Right atrium auricular region (tissue), 2 donors: ENCODE results near the gene TMEM190. TPM values are rescaled to one million over a fixed set of nuclear protein-coding genes. Genes with fewer than 3 reads are reported as not detected.

Experiments
- DNase-seq: peaks from one replicate; pipeline ENCODE4 v3.0.0-alpha.2; 2019; ENCODE audit warnings: low spot score
- H3K27ac ChIP-seq, 2 donors: fragments of 200-600 bp; sonication (generic); 1 replicate in 1 of 2; 2 replicates in 1 of 2; pipeline ENCODE4 v1.5.1; 2016 to 2019
- H3K27me3 ChIP-seq, 2 donors: fragments of 200-600 bp; sonication (generic); one replicate each; pipeline versions ENCODE4 v1.5.1 to v1.6.0; 2017 to 2019
- H3K36me3 ChIP-seq: fragments of 200-600 bp; sonication (generic); one replicate; pipeline ENCODE4 v1.5.1; 2016
- H3K4me1 ChIP-seq, 2 donors: fragments of 200-600 bp; sonication (generic); one replicate each; pipeline versions ENCODE4 v1.5.1 to v1.6.0; 2017 to 2019
- H3K4me3 ChIP-seq, 2 donors: fragments of 200-600 bp; sonication (generic); 1 replicate in 1 of 2; 2 replicates in 1 of 2; pipeline ENCODE4 v1.5.1; 2017 to 2019; ENCODE audit warnings: mild to moderate bottlenecking in 1 of 2, moderate library complexity in 1 of 2
- H3K9me3 ChIP-seq, 2 donors: fragments of 200-600 bp; sonication (generic); one replicate each; pipeline ENCODE4 v1.5.1; 2019
- total RNA-seq, 2 donors: library from RNA; depleted of rRNA; stranded (reverse); fragments of >200 nt; gene quantifications; one replicate each; pipeline ENCODE4 v1.1.0, GENCODE V29; 2016
- TF ChIP-seq, protein P1 (sequence below), 2 donors: fragments of 200-600 bp; sonication (generic); IDR thresholded peaks; one replicate each; pipeline ENCODE4 v1.5.1; 2019; ENCODE audit warnings: antibody characterized with exemption in 2 of 2

The TMEM190 gene
- total RNA-seq, 2 donors from 2014 or later = not detected

DNA sequence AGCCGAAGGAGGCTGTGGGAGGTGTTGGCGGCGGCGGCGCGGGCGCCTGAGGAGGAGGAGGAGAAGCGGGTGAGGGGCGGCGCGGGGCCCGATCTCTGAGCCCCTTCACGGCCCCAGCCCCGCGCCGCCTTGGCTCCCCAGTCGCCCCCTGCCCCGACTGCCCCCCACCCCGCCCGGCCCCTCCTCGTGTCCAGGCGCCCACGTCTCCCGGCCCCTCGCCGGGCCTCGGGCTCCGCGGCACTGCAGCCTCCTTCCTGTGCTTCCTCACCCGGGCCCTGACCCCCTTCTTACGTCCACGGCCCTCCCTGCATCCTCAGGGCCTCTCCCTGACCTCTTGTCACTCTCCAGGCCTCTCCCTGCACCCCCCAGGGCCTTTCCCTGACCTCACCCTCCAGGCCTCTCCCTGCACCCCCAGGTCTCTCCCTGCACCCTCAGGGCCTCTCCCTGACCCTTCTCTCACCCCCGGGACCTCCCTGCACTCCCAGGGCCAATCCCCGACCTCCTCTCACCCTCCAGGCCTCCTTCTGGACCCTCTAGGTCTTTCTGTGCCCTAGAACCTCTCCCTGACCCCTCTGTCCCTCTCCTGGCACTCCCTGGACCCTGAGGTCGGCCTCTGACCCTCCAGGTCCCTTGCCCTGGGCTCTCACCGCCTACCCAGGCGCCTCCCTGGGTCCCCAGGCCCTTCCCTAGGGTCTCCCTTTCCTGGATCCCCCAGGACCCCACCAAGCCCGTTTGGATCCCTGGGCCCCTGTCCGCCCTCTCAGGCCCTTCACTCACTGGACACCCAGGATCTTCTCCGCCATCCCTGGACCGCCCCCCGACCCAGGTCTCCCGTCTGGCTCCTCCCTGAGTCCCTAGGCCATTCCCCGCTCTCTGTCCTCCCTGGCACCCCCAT, 36.5 kb upstream of the TMEM190 start:
- TF ChIP-seq, protein P1, sequence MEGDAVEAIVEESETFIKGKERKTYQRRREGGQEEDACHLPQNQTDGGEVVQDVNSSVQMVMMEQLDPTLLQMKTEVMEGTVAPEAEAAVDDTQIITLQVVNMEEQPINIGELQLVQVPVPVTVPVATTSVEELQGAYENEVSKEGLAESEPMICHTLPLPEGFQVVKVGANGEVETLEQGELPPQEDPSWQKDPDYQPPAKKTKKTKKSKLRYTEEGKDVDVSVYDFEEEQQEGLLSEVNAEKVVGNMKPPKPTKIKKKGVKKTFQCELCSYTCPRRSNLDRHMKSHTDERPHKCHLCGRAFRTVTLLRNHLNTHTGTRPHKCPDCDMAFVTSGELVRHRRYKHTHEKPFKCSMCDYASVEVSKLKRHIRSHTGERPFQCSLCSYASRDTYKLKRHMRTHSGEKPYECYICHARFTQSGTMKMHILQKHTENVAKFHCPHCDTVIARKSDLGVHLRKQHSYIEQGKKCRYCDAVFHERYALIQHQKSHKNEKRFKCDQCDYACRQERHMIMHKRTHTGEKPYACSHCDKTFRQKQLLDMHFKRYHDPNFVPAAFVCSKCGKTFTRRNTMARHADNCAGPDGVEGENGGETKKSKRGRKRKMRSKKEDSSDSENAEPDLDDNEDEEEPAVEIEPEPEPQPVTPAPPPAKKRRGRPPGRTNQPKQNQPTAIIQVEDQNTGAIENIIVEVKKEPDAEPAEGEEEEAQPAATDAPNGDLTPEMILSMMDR (IDR thresholded peaks at IDR 0.05) = no peak
- Histone ChIP-seq H3K9me3 (no peaks in the 10 kb centered on the region), H3K36me3 (peaks cover 10% of the 10 kb centered on the region), H3K4me1 (peaks cover 0 to 26% of the 10 kb centered on the region in 2 donors), H3K4me3 (peak overlapping the region; percentile 68 to 81), H3K27ac (peak overlapping the region; percentile 88 to 95), H3K27me3 (no peaks in the 10 kb centered on the region)
- DNase-seq = no peak

DNA sequence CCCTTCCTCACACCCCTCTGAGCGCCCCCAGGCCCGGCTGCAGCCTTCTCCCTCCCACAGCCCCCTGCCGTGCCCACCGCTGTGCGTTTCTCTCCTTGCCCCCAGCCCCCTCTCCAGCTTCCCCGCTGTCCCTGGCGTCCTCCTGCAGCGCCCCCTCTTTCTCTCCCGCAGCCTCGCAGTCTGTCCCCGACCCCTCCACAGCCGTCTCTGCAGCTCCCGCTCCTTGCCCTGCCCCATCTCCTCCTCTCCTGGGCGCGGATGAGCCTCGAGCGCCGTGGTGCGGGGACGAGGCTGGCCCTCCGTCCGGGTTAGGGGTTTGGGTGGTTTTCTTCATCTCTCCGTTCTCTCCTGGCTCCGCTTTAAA, 35.9 kb upstream of the TMEM190 start:
- TF ChIP-seq, protein P1 (IDR thresholded peaks at IDR 0.05) = peak in 1 of 2 donors; percentile 25
- peaks cover 0 to 30% of the 10 kb centered on the region in 2 donors for H3K4me1 ChIP-seq
- no peaks in the 10 kb centered on the region for H3K9me3 ChIP-seq
- H3K4me3 ChIP-seq = peak overlapping the region; percentile 68 to 81
- H3K27me3 ChIP-seq = no peaks in the 10 kb centered on the region
- H3K27ac ChIP-seq = peak overlapping the region; percentile 88 to 95
- peaks cover 10% of the 10 kb centered on the region for H3K36me3 ChIP-seq
- no peak for DNase-seq

DNA sequence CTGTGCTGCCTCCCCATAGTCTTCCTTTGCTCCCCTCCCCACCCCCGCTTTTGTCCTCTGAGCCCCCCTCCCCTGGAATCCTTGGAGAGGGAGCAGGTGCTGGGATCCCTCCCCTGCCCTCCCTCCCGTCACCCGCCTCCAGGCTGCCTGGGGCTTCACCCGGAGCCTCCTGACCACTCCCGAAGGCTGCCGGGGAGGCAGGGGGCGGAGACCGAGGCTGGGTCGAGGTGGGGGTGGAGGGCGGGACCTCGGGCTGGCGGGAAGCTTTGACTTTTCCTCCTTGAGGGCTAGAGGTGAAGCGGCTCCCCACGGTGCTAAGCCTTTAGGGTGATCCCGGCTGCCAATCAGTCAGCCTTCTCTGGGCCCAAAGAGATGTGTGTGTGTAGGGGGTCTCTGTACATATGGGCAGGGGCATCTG, 35.4 kb upstream of the TMEM190 start:
- Histone ChIP-seq H3K4me3 (peak overlapping the region; percentile 68 to 81), H3K27ac (peak overlapping the region; percentile 88 to 95), H3K9me3 (no peaks in the 10 kb centered on the region), H3K4me1 (peaks cover 0 to 34% of the 10 kb centered on the region in 2 donors), H3K27me3 (no peaks in the 10 kb centered on the region), H3K36me3 (peaks cover 10% of the 10 kb centered on the region)
- peak; percentile 64 for DNase-seq
- TF ChIP-seq, protein P1 (IDR thresholded peaks at IDR 0.05) = no peak

DNA sequence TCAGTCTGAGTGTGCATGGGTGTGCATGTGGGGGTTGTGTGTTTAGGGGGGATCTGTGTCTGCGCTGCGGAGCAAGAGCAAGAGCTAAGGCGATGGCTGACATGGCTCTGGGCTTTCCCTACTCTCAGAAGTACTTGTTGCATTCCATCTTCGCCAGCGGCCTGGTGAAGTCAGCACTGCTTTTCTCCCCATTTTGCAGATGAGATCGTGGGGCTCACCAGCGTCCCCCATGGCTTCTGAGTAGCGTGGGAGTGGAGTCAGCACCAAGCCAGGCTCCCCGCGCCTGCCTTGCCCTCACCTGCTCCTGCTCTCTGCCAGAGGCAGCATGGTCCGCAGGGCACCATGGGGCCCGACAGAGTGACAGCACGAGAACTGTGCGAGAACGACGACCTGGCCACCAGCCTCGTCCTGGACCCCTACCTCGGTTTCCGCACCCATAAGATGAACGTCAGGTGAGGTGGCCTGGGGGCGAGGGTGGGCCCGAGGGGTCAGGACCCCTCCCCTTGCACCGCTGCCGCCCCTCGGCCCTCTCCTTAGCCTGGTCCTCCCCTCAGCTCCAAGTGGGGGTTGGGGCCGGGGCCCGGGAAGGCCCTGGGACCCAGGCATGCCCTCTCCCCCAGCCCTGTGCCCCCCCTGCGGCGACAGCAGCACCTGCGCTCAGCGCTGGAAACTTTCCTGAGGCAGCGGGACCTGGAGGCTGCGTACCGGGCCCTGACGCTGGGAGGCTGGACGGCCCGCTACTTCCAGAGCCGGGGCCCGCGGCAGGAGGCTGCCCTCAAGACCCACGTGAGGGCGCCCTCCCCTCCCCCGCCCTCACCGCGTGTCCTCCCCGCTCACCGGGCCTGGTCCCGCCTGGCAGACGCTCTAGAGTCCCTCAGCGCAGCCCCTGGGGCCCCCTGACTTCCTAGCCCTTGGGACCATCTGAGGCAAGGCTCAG, 34.8 kb upstream of the TMEM190 start:
- TF ChIP-seq, protein P1 (IDR thresholded peaks at IDR 0.05) = no peak
- H3K9me3 ChIP-seq = no peaks in the 10 kb centered on the region
- no peak overlapping the region for H3K4me3 ChIP-seq
- H3K4me1 ChIP-seq = peaks cover 0 to 35% of the 10 kb centered on the region in 2 donors
- peaks cover 10% of the 10 kb centered on the region for H3K36me3 ChIP-seq
- no peak overlapping the region for H3K27ac ChIP-seq
- DNase-seq = no peak
- no peaks in the 10 kb centered on the region for H3K27me3 ChIP-seq

DNA sequence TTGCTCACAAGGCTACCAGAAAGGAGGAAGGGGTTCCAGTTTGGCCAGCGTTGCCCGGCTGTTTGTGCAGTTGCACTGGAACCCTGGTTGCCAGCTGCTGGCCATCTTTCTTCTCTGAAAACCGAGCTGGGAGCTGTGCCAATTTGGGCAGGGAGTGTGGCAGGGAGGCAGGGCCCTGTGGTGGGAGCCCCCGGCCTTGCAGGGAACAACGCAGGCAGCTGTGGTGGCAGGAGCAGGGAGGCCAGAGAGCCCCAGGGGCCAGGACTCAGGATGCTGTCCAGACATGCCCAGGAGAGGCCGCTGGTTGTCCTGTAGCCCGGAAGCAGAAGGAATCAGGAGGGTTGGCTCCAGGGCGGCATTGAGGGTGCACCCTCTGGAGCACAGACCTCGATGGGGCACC, 32.2 kb upstream of the TMEM190 start:
- Histone ChIP-seq H3K27ac (no peak overlapping the region), H3K4me3 (no peak overlapping the region), H3K27me3 (no peaks in the 10 kb centered on the region), H3K9me3 (no peaks in the 10 kb centered on the region), H3K4me1 (peaks cover 0 to 26% of the 10 kb centered on the region in 2 donors), H3K36me3 (peaks cover 14% of the 10 kb centered on the region)
- no peak for DNase-seq
- TF ChIP-seq, protein P1 (IDR thresholded peaks at IDR 0.05) = no peak
